Testis (tissue), 2 donors: Measurements from ENCODE around the gene EEFSEC.

Experiments used
- POLR2A ChIP-seq: fragments of 450-650 bp; IDR thresholded peaks from one replicate; pipeline ENCODE4 v1.6.1; 2017; ENCODE audit warnings: antibody characterized with exemption, mild to moderate bottlenecking, moderate library complexity
- TF ChIP-seq, protein P1 (sequence below), 3 experiments: fragments of 450-650 bp in 2 of 3; fragments of 200-600 bp in 1 of 3; sonication (generic) in 1 of 3; IDR thresholded peaks; one replicate each; pipeline ENCODE4 v1.5.1; 2016 to 2019; ENCODE audit warnings: antibody characterized with exemption in 3 of 3, mild to moderate bottlenecking in 2 of 3, moderate library complexity in 1 of 3

DNA sequence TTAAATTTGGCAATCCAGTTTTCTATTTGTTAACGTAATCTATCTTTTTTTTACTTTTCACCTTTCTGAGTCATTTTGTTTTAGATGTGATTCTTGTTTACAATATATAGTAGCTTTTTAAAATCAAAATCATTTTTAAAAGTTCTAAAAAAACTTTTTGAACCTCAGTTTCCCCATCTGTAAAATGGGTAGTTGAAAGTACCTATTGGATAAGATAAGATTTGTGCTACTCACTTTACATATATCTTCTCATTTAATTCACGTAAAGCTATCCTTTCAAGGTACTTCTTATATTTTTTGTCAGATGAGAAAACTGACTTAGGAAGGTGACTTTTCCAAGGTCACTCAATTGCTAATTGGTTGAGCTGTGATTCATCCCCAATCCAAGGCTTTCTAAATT is 153.2 kb downstream of the EEFSEC start:
- TF ChIP-seq POLR2A, result no peak
- TF ChIP-seq, protein P1, sequence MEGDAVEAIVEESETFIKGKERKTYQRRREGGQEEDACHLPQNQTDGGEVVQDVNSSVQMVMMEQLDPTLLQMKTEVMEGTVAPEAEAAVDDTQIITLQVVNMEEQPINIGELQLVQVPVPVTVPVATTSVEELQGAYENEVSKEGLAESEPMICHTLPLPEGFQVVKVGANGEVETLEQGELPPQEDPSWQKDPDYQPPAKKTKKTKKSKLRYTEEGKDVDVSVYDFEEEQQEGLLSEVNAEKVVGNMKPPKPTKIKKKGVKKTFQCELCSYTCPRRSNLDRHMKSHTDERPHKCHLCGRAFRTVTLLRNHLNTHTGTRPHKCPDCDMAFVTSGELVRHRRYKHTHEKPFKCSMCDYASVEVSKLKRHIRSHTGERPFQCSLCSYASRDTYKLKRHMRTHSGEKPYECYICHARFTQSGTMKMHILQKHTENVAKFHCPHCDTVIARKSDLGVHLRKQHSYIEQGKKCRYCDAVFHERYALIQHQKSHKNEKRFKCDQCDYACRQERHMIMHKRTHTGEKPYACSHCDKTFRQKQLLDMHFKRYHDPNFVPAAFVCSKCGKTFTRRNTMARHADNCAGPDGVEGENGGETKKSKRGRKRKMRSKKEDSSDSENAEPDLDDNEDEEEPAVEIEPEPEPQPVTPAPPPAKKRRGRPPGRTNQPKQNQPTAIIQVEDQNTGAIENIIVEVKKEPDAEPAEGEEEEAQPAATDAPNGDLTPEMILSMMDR (IDR thresholded peaks at IDR 0.05), result no peak
